RWPE2 (cell line): Measurements from ENCODE around the gene SST.

Experiments
- ATAC-seq: fragments of 200-7000 bp; cut with Tn5 transposase; 3 replicates; pipeline ENCODE4 v1.9.1; 2021; ENCODE audit warnings: low read depth
- DNase-seq: peaks from one replicate; pipeline ENCODE4 v3.0.0-alpha.2; 2020; ENCODE audit warnings: low spot score
- H3K27ac ChIP-seq: fragments of 450-650 bp; 2 replicates; pipeline ENCODE4 v1.5.1; 2017; ENCODE audit warnings: mild to moderate bottlenecking; ENCODE audit not compliant: poor library complexity, severe bottlenecking
- H3K27me3 ChIP-seq: fragments of 250-450 bp; sonication (Bioruptor Pico); 2 replicates; pipeline ENCODE4 v1.5.1; 2021; ENCODE audit warnings: mild to moderate bottlenecking, moderate library complexity; ENCODE audit not compliant: insufficient read depth, poor library complexity, severe bottlenecking
- H3K36me3 ChIP-seq: fragments of 250-450 bp; sonication (Bioruptor Pico); 2 replicates; pipeline ENCODE4 v1.5.1; 2020; ENCODE audit warnings: low read depth, mild to moderate bottlenecking, moderate library complexity
- H3K4me1 ChIP-seq: fragments of 250-450 bp; sonication (Bioruptor Pico); 2 replicates; pipeline ENCODE4 v1.5.1; 2021; ENCODE audit warnings: mild to moderate bottlenecking, moderate library complexity; ENCODE audit not compliant: insufficient read depth, poor library complexity, severe bottlenecking
- H3K4me3 ChIP-seq: fragments of 250-450 bp; sonication (Bioruptor Pico); 2 replicates; pipeline ENCODE4 v1.5.1; 2021; ENCODE audit warnings: mild to moderate bottlenecking, moderate library complexity; ENCODE audit not compliant: severe bottlenecking
- H3K9me3 ChIP-seq: fragments of 250-450 bp; sonication (Bioruptor Pico); 2 replicates; pipeline ENCODE4 v1.5.1; 2021; ENCODE audit warnings: mild to moderate bottlenecking, moderate library complexity; ENCODE audit not compliant: severe bottlenecking
- TF ChIP-seq, protein P1 (sequence below): fragments of 450-650 bp; IDR thresholded peaks from one replicate; pipeline ENCODE4 v1.5.1; 2017; ENCODE audit warnings: mild to moderate bottlenecking, moderate library complexity; ENCODE audit not compliant: poor library complexity, severe bottlenecking

SST gene

DNA sequence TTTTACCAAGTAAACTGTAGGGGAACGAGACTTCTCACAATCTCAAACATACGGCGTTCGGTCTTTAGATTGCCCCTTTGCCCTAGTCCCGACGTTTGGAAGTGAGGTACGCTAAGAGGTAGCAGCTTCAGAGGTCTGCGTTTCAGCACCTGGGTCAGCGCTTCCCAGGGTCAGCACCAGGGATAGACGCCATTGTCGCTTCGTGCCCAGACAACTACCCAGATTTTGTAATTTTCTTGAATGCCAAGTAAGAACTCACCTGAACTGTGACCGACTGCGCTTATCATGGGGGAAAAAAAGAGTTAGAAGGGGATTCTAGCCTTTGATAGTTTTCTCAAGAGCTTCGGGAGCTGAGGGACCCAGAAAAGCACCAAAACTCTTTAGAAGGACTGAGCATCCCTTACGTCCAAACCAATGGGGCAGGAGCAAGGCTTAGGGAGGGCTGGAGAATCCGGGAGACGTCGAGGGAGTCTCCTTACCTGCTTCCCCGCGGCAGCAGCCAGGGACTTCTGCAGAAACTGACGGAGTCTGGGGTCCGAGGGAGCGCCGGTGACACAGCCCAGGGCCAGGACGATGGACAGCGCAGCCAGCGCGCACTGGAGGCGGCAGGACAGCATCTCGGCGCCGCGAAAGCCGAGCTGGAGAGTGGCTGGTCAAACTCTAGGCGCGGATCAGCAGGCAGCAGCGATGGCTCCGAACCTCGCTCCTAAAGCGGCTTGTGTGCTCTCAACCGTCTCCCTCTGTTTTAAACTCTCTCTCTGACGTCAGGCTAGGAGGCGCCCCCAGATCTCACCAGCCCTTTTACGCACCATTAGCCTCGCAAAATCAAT lies at the start of gene SST:
TSS of gene SST (minus strand) at position 720 of the 830 bp plus-strand sequence. CDS start at position 617, 103 bp downstream.
- Histone ChIP-seq H3K27ac (no peak within 1 kb of the TSS), H3K9me3 (no peaks in the 10 kb centered on the region), H3K27me3 (peaks cover 43% of the 10 kb centered on the region), H3K36me3 (no peaks in the 10 kb centered on the region), H3K4me3 (no peak within 1 kb of the TSS), H3K4me1 (no peaks in the 10 kb centered on the region)
- ATAC-seq: peak; percentile 70; the same call in 1 of the 3 replicates
- TF ChIP-seq, protein P1, sequence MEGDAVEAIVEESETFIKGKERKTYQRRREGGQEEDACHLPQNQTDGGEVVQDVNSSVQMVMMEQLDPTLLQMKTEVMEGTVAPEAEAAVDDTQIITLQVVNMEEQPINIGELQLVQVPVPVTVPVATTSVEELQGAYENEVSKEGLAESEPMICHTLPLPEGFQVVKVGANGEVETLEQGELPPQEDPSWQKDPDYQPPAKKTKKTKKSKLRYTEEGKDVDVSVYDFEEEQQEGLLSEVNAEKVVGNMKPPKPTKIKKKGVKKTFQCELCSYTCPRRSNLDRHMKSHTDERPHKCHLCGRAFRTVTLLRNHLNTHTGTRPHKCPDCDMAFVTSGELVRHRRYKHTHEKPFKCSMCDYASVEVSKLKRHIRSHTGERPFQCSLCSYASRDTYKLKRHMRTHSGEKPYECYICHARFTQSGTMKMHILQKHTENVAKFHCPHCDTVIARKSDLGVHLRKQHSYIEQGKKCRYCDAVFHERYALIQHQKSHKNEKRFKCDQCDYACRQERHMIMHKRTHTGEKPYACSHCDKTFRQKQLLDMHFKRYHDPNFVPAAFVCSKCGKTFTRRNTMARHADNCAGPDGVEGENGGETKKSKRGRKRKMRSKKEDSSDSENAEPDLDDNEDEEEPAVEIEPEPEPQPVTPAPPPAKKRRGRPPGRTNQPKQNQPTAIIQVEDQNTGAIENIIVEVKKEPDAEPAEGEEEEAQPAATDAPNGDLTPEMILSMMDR: no peak
- DNase-seq: no peak

DNA sequence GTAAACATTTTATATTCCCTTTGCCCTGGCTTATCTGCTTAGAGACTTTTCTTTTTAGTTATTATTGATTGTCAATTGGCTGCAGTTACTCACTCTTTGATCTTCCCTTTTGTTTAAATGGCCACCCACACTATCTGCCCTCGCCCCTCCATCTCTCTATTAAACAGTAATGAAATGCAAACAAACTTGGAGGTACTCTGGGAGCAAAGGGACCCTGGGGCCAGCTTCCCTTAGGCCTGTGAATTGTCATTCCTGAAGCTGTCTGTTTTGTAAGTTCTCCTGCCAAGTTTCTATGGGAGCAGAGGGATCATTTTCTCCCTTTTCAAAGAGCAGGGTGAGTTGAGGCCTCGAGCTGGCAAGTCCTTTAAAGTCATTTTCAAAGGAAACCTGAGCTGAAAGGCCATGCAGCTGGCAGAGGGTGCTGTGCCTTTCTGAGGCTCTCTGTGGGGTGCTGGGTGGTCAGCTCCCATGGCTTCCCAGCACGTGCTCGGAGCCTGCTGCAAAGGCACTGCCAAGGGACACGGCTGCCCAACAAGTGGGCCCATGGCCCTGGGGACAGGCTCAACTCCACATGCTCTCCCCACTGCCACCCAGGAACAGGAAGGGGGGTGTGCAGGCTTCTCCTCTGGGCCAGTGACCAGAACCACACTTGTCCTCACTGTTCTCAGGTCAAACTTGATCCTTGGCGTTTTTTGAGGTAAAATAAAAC lies 49.6 kb upstream of the SST start:
- ATAC-seq (no peak), DNase-seq (no peak)
- H3K27ac ChIP-seq: no peak overlapping the region
- TF ChIP-seq, protein P1: no peak
- no peaks in the 10 kb centered on the region for H3K27me3 ChIP-seq
- H3K9me3 ChIP-seq: no peaks in the 10 kb centered on the region
- H3K36me3 ChIP-seq: peaks cover 36% of the 10 kb centered on the region
- H3K4me3 ChIP-seq: no peak overlapping the region
- no peaks in the 10 kb centered on the region for H3K4me1 ChIP-seq

DNA sequence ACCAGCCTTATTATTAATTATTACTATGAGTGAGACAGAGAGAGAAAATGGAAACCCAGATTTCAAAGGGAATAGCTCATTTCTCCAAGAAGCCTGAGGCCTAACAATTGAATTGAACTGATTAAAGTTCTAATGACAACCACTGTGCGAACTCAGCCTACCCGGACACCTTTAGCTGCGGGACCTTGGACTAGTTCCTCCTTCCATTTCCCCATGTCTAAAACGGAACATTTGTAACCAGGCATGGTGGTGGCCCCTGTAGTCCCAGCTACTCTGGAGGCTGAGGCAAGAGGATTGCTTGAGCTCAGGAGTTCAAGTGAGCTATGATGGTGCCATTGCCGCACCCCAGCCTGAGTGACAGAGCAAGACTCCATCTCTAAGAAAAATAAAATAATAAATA lies 48.6 kb upstream of the SST start:
- H3K4me1 ChIP-seq: no peaks in the 10 kb centered on the region
- no peak overlapping the region for H3K27ac ChIP-seq
- TF ChIP-seq, protein P1: no peak
- H3K4me3 ChIP-seq: no peak overlapping the region
- DNase-seq (no peak), ATAC-seq (no peak)
- H3K9me3 ChIP-seq: no peaks in the 10 kb centered on the region
- H3K27me3 ChIP-seq: no peaks in the 10 kb centered on the region
- H3K36me3 ChIP-seq: peaks cover 26% of the 10 kb centered on the region

DNA sequence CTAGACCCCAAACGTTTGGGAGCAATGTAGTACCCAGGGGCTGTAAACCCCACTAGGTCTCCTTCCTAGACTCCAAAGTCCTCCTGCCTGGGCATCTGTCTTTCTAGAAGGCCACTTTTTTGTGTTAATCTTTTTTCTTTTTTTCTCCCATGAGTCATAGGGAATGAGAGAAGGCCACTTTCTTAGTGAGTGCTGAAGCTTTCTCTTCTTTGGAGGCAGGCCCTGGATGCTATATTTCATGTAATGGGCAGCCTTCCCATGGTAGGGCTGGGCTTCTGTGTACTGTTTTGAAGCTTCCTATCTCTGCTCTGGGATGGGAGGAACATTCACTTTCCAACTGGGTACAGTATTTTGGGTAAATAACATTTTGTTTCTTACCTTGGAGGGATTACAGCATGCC lies 47.4 kb upstream of the SST start:
- ATAC-seq (no peak), DNase-seq (no peak)
- no peaks in the 10 kb centered on the region for H3K4me1 ChIP-seq
- peaks cover 13% of the 10 kb centered on the region for H3K36me3 ChIP-seq
- TF ChIP-seq, protein P1: no peak
- no peak overlapping the region for H3K27ac ChIP-seq
- H3K27me3 ChIP-seq: no peaks in the 10 kb centered on the region
- no peak overlapping the region for H3K4me3 ChIP-seq
- no peaks in the 10 kb centered on the region for H3K9me3 ChIP-seq
